ENCODE data around the gene ZFP82. TPM values are rescaled to one million over a fixed set of nuclear protein-coding genes. Genes with fewer than 3 reads are reported as not detected.

The ZFP82 gene
- total RNA-seq, 1 experiment from 2014 or later: 20.1 TPM

GRCh38 chr19:36363845-36364244 lies 54.6 kb downstream of the ZFP82 start:
- no peak overlapping the region for H2BK5ac ChIP-seq (ENCODE audit: insufficient read length, low read length)
- no peak for TF ChIP-seq CTCF (conservative IDR thresholded peaks at IDR 0.05)
- H3K79me2 ChIP-seq (ENCODE audit: insufficient read depth, low read length): no peaks in the 10 kb centered on the region
- H2BK12ac ChIP-seq (ENCODE audit: insufficient read length, low read depth, low read length): no peak overlapping the region
- no peak overlapping the region for H2BK15ac ChIP-seq (ENCODE audit: low read depth, low read length)
- H3K4me1 Mint-ChIP-seq: peaks cover 3 to 7% of the 10 kb centered on the region in 2 experiments; a peak in 2 of 4 replicates
- no peaks in the 10 kb centered on the region for H3K4me1 ChIP-seq (ENCODE audit: insufficient read depth, low read length)
- no peaks in the 10 kb centered on the region for H3K9me3 ChIP-seq (ENCODE audit: control insufficient read depth, low read depth, low read length)
- H3K4me3 Mint-ChIP-seq: no peak overlapping the region
- H3K36me3 Mint-ChIP-seq (ENCODE audit: insufficient read depth in 1 of 3, low read depth in 3 of 3): peaks cover 13 to 40% (median 36%) of the 10 kb centered on the region in 3 experiments
- H3K4me2 ChIP-seq (ENCODE audit: insufficient read depth, insufficient read length, low read length): no peak overlapping the region
- no peaks in the 10 kb centered on the region for H3K79me1 ChIP-seq (ENCODE audit: insufficient read depth, low read depth, low read length, poor library complexity, severe bottlenecking)
- no peak overlapping the region for H2BK20ac ChIP-seq (ENCODE audit: low read depth, low read length, poor library complexity, severe bottlenecking)
- H4K8ac ChIP-seq (replicated peaks; ENCODE audit: insufficient read length, low read depth, low read length): no peak overlapping the region
- no peaks in the 10 kb centered on the region for H3K27me3 Mint-ChIP-seq (ENCODE audit: low read depth)
- no peaks in the 10 kb centered on the region for H3K27me3 ChIP-seq (ENCODE audit: insufficient read depth, low read length)
- no peak overlapping the region for H3K4ac ChIP-seq (ENCODE audit: low read depth, low read length)
- no peak for DNase-seq
- H3K9me3 Mint-ChIP-seq: no peaks in the 10 kb centered on the region
- no peak overlapping the region for H3K9ac ChIP-seq (ENCODE audit: extremely low read depth, insufficient read length, low read length)
- no peak overlapping the region for H3K18ac ChIP-seq (ENCODE audit: insufficient read length, low read depth, low read length)
- no peak overlapping the region for H2AFZ ChIP-seq (ENCODE audit: low read length)
- H4K20me1 ChIP-seq (ENCODE audit: control insufficient read depth, insufficient read depth, insufficient read length): no peaks in the 10 kb centered on the region
- H3K14ac ChIP-seq (ENCODE audit: insufficient read depth, low read length): no peak overlapping the region
- no peak overlapping the region for H2BK120ac ChIP-seq (ENCODE audit: low read depth, low read length, poor library complexity, severe bottlenecking)
- no peak overlapping the region for H3K27ac ChIP-seq (ENCODE audit: insufficient read length, low read depth, low read length)
- H2AK5ac ChIP-seq (ENCODE audit: insufficient read length, low read length): no peak overlapping the region
- H4K5ac ChIP-seq (ENCODE audit: insufficient read length, low read depth, low read length): no peak overlapping the region
- H3K23me2 ChIP-seq (ENCODE audit: insufficient read length, low read depth, low read length, poor library complexity, severe bottlenecking): no peaks in the 10 kb centered on the region
- no peak overlapping the region for H3T11ph ChIP-seq (ENCODE audit: low read length)
- no peak overlapping the region for H4K91ac ChIP-seq (ENCODE audit: insufficient read length, low read depth, low read length)
- no peak overlapping the region for H3K27ac Mint-ChIP-seq
- no peak overlapping the region for H3K23ac ChIP-seq (ENCODE audit: insufficient read length, low read depth, low read length)
- no CpG with 5 or more reads among the region's 6 CpGs for WGBS (ENCODE audit: extremely low coverage, insufficient read length, low lambda C conversion rate)
- no peak overlapping the region for H3K56ac ChIP-seq (ENCODE audit: insufficient read length, low read depth, low read length)

Other genes starting within 250 kb of the ZFP82 start
- gene ZNF565, start 204.0 kb downstream of the ZFP82 start, total RNA-seq (2021): 4.8 and 5.3 TPM in 2 replicates
- 166 and 167 TPM in 2 replicates for gene ZNF146, start 203.5 kb downstream of the ZFP82 start, total RNA-seq (2021)
- 4.0 and 4.5 TPM in 2 replicates for gene ZFP14, start 39.4 kb downstream of the ZFP82 start, total RNA-seq (2021)
- 18.0 and 18.3 TPM in 2 replicates for gene ZNF566, start 70.9 kb upstream of the ZFP82 start, total RNA-seq (2021)
- gene ZNF260, start 109.6 kb upstream of the ZFP82 start, total RNA-seq (2021): 22.5 and 26.1 TPM in 2 replicates
- 16.9 and 19.9 TPM in 2 replicates for gene ZNF529, start 154.6 kb upstream of the ZFP82 start, total RNA-seq (2021)
- 10.8 TPM in 2 replicates for gene ZNF382, start 186.7 kb upstream of the ZFP82 start, total RNA-seq (2021)
- 6.2 and 7.6 TPM in 2 replicates for gene ZNF461, start 248.2 kb upstream of the ZFP82 start, total RNA-seq (2021)